Caco-2 (cell line): ENCODE results near the gene C14orf180. TPM values are rescaled to one million over a fixed set of nuclear protein-coding genes. Genes with fewer than 3 reads are reported as not detected.

ENCODE experiments used
- BruUV-seq: library from RNA; stranded (reverse); fragments of 400-500 nt; replicated peaks from 2 replicates; lab custom pipeline; 2021; lab: Mats Ljungman, UMichigan
- CTCF ChIA-PET: fragments of 300-600 bp; sonication (Branson Sonifier 250); formaldehyde crosslinking; loops from one replicate; lab custom pipeline; 2022; ENCODE audit warnings: antibody characterized with exemption; lab: Charles Lee
- POLR2A ChIA-PET: fragments of 300-600 bp; sonication (Branson Sonifier 250); formaldehyde crosslinking; loops from one replicate; lab custom pipeline; 2022; ENCODE audit warnings: antibody characterized with exemption; lab: Charles Lee
- DNase-seq, 2 experiments: peaks; one replicate each; pipeline versions ENCODE4 v3.0.0 to v3.0.0-alpha.2; 2020 to 2022
- H3K27me3 ChIP-seq: replicated peaks from 2 replicates; pipeline ENCODE4 v1.6.0; 2011; ENCODE audit warnings: low read length; ENCODE audit not compliant: control insufficient read depth, insufficient read depth
- H3K36me3 ChIP-seq: 2 replicates; pipeline ENCODE4 v1.5.1; 2011; ENCODE audit warnings: low read length; ENCODE audit not compliant: control insufficient read depth, insufficient read depth
- H3K4me1 ChIP-seq: fragments of 250-450 bp; sonication (Bioruptor Pico); 2 replicates; pipeline ENCODE4 v1.5.1; 2020; ENCODE audit warnings: mild to moderate bottlenecking
- H3K4me3 ChIP-seq: 2 replicates; pipeline ENCODE4 v1.5.1; 2011; ENCODE audit warnings: low read depth, mild to moderate bottlenecking, control low read depth, low read length
- H3K9me3 ChIP-seq: fragments of 250-450 bp; sonication (Bioruptor Pico); 2 replicates; pipeline ENCODE4 v1.5.1; 2020; ENCODE audit warnings: mild to moderate bottlenecking, moderate library complexity
- H3K27ac Mint-ChIP-seq: one replicate; pipeline ENCODE4 v1.8.0; 2022; ENCODE audit warnings: mixed read lengths; ENCODE audit not compliant: unreplicated experiment
- H3K27me3 Mint-ChIP-seq: one replicate; pipeline ENCODE4 v1.8.0; 2022; ENCODE audit warnings: mixed read lengths; ENCODE audit not compliant: insufficient read depth, unreplicated experiment
- H3K36me3 Mint-ChIP-seq: one replicate; pipeline ENCODE4 v1.8.0; 2022; ENCODE audit warnings: mild to moderate bottlenecking, mixed read lengths; ENCODE audit not compliant: insufficient read depth, unreplicated experiment
- H3K4me1 Mint-ChIP-seq: one replicate; pipeline ENCODE4 v1.8.0; 2022; ENCODE audit warnings: low read depth, mixed read lengths; ENCODE audit not compliant: unreplicated experiment
- H3K4me3 Mint-ChIP-seq: one replicate; pipeline ENCODE4 v1.8.0; 2022; ENCODE audit warnings: mild to moderate bottlenecking, moderate library complexity, mixed read lengths; ENCODE audit not compliant: unreplicated experiment
- H3K9me3 Mint-ChIP-seq: one replicate; pipeline ENCODE4 v1.8.0; 2022; ENCODE audit warnings: mixed read lengths; ENCODE audit not compliant: unreplicated experiment
- intact Hi-C: fragments of 100-400 bp; cut with micrococcal nuclease; formaldehyde crosslinking; loops from one replicate; pipeline ENCODE4 v1.10.0; 2022; ENCODE audit not compliant: unreplicated experiment
- total RNA-seq: library from RNA; stranded (reverse); gene quantifications from 2 replicates; pipeline ENCODE4 v1.2.3, GENCODE V29; 2022
- TF ChIP-seq, protein P1 (sequence below), 2 experiments: fragments of 200-600 bp in 1 of 2; IDR thresholded peaks; 1 replicate in 1 of 2; 2 replicates in 1 of 2; pipeline versions ENCODE4 v1.5.1 to v1.8.0; 2011 to 2022; ENCODE audit warnings: antibody characterized with exemption in 1 of 2, control low read depth in 1 of 2, inconsistent platforms in 1 of 2, low read depth in 1 of 2, low read length in 1 of 2, mild to moderate bottlenecking in 1 of 2, moderate library complexity in 1 of 2; ENCODE audit not compliant: insufficient read depth in 1 of 2, severe bottlenecking in 1 of 2, unreplicated experiment in 1 of 2

C14orf180 gene
- total RNA-seq, 1 experiment from 2014 or later = not detected

DNA sequence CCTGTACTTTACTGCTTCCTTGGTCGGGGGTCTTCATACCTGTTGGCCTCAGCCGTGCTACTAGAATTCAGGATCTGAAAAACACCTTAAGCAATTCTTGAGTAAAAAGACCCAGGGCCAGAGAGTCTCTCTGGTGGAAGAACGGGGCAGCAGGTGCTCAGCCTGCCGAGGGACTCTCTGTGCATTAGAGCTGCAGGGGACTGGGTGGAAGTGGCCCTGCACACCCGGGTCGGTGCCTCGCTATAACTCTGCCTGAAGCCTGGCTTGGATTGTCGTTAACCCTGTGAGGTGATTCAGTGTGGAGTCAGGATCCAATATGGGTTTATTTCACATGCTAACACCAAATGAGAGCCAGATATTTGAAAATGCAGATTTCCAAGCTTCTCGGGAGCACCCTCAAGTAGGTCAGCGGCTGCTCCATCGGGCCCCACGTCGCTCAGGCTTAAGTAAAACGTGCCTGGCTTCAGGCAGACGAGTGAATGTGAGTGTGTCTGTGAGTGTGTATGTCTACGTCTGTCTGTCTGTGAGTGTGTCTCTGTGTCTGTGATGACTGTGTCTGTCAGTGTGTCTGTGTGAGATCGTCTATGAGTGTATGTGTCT lies 35.1 kb upstream of the C14orf180 start:
- H3K27me3 ChIP-seq = peaks cover 6% of the 10 kb centered on the region
- Mint-ChIP-seq H3K9me3 (no peaks in the 10 kb centered on the region), H3K36me3 (no peaks in the 10 kb centered on the region), H3K27me3 (peaks cover 40% of the 10 kb centered on the region), H3K27ac (no peak overlapping the region), H3K4me1 (peaks cover 7% of the 10 kb centered on the region), H3K4me3 (no peak overlapping the region)
- DNase-seq = no peak
- H3K36me3 ChIP-seq = no peaks in the 10 kb centered on the region
- no peak overlapping the region for H3K4me3 ChIP-seq
- CTCF ChIA-PET = no interaction called here
- POLR2A ChIA-PET = no interaction called here
- H3K4me1 ChIP-seq = no peaks in the 10 kb centered on the region
- intact Hi-C loops = no loop called here
- H3K9me3 ChIP-seq = no peaks in the 10 kb centered on the region
- no TSS peak for BruUV-seq
- TF ChIP-seq, protein P1, sequence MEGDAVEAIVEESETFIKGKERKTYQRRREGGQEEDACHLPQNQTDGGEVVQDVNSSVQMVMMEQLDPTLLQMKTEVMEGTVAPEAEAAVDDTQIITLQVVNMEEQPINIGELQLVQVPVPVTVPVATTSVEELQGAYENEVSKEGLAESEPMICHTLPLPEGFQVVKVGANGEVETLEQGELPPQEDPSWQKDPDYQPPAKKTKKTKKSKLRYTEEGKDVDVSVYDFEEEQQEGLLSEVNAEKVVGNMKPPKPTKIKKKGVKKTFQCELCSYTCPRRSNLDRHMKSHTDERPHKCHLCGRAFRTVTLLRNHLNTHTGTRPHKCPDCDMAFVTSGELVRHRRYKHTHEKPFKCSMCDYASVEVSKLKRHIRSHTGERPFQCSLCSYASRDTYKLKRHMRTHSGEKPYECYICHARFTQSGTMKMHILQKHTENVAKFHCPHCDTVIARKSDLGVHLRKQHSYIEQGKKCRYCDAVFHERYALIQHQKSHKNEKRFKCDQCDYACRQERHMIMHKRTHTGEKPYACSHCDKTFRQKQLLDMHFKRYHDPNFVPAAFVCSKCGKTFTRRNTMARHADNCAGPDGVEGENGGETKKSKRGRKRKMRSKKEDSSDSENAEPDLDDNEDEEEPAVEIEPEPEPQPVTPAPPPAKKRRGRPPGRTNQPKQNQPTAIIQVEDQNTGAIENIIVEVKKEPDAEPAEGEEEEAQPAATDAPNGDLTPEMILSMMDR (IDR thresholded peaks at IDR 0.05; ENCODE audit: insufficient read depth in 1 of 2, low read depth in 1 of 2, low read length in 1 of 2, severe bottlenecking in 1 of 2, unreplicated experiment in 1 of 2) = no peak

DNA sequence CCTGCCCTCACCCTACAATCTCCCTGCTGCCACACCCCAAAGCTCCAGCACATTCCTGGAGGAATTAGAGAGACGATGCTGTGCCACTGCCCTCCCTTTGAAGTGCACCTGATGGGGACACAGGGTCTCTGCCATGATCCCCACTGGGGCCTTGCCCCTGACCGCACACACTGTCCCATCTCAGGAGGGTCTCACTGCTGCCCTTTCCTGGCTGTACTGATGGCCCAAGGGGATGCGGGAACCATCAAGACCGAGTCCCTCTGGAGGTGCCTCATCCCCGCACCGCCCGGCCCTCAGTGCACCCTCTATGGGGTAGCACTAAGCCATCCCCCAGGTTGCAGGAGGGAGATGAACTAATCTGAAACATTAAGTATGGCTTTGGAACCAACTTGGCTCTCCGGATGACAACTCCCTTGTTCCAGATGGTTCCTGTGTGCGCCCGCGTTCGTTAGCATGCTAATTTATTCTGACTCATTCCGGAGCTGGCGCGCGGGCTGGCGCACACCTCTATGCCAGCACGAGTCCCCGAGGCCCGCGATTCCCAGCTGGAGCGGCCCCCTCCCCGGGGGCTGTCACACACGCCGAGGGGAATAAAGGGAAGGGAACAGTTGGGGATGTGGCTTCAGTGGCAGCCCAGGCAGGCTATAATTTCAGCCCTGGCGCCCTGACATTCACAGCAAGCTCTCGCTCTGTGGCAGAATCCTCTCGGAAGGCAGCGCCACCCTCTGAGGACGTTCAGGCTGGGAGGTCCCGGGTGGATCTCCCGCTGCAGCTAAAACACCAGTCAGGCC lies 34.2 kb upstream of the C14orf180 start:
- H3K4me1 Mint-ChIP-seq = peaks cover 7% of the 10 kb centered on the region
- no TSS peak for BruUV-seq
- H3K36me3 Mint-ChIP-seq = no peaks in the 10 kb centered on the region
- no peaks in the 10 kb centered on the region for H3K36me3 ChIP-seq
- POLR2A ChIA-PET = no interaction called here
- peaks cover 6% of the 10 kb centered on the region for H3K27me3 ChIP-seq
- peaks cover 42% of the 10 kb centered on the region for H3K27me3 Mint-ChIP-seq
- H3K4me3 ChIP-seq = no peak overlapping the region
- no peak overlapping the region for H3K27ac Mint-ChIP-seq
- H3K4me3 Mint-ChIP-seq = no peak overlapping the region
- TF ChIP-seq, protein P1 (IDR thresholded peaks at IDR 0.05; ENCODE audit: insufficient read depth in 1 of 2, low read depth in 1 of 2, low read length in 1 of 2, severe bottlenecking in 1 of 2, unreplicated experiment in 1 of 2) = no peak
- H3K9me3 ChIP-seq = peaks cover 3% of the 10 kb centered on the region; the same call in 1 of the 2 replicates
- intact Hi-C loops = no loop called here
- H3K9me3 Mint-ChIP-seq = no peaks in the 10 kb centered on the region
- no peaks in the 10 kb centered on the region for H3K4me1 ChIP-seq
- DNase-seq = no peak
- CTCF ChIA-PET = interaction anchor here (0.8 kb wide), 1 partner anchor 56 kb away, joined by 3 read pairs; no protein-coding TSS in a partner anchor

DNA sequence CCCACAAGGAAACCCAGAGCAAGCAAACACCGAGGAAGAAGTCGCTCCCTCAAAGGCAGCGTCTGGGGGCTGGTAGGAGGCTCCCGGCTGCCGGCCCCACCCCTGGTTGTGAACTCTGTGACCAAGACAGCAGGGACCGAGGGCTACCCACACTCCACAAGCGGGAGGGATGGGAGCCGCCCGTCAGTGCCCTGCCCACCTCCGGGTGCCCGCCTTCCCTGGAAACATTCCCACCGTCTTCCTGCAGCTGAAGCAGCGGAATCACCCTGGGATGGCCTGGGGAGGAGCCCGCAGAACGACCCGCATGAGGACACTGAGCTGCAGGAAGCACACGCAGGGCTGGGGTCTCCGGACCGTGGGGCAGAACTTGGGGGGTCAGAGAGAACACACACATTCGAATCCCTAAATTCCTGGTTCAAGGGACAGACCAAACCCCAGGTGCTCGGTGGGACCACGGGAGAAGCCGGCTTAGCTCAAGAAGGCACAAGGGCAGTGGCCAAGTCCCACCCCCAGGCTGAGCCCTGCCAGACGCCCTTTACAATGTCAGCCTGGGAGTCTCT lies 33.5 kb upstream of the C14orf180 start:
- Mint-ChIP-seq H3K9me3 (no peaks in the 10 kb centered on the region), H3K4me3 (no peak overlapping the region), H3K36me3 (no peaks in the 10 kb centered on the region), H3K4me1 (peaks cover 7% of the 10 kb centered on the region), H3K27ac (no peak overlapping the region), H3K27me3 (peaks cover 46% of the 10 kb centered on the region)
- CTCF ChIA-PET = interaction anchor here (0.8 kb wide), 1 partner anchor 55 kb away, joined by 3 read pairs; no protein-coding TSS in a partner anchor
- H3K4me3 ChIP-seq = no peak overlapping the region
- intact Hi-C loops = no loop called here
- POLR2A ChIA-PET = no interaction called here
- H3K27me3 ChIP-seq = peaks cover 6% of the 10 kb centered on the region
- BruUV-seq = no TSS peak
- no peak for DNase-seq
- TF ChIP-seq, protein P1 (IDR thresholded peaks at IDR 0.05; ENCODE audit: insufficient read depth in 1 of 2, low read depth in 1 of 2, low read length in 1 of 2, severe bottlenecking in 1 of 2, unreplicated experiment in 1 of 2) = no peak
- H3K4me1 ChIP-seq = no peaks in the 10 kb centered on the region
- no peaks in the 10 kb centered on the region for H3K36me3 ChIP-seq
- H3K9me3 ChIP-seq = peaks cover 5% of the 10 kb centered on the region; the same call in 1 of the 2 replicates
